HG03175 (cell line): ENCODE measurements around the gene SNRPD2.
"Not testable (repeated sequence)": the region's sequence is repeated elsewhere in the genome, so short reads cannot be mapped to it uniquely, and the experiment has no call there.

Source experiments
- ATAC-seq: cut with Tn5 transposase; IDR thresholded peaks from one replicate; pipeline ENCODE4 v1.9.1; 2021; ENCODE audit warnings: mild to moderate bottlenecking, moderate library complexity; ENCODE audit not compliant: unreplicated experiment

SNRPD2 gene

DNA sequence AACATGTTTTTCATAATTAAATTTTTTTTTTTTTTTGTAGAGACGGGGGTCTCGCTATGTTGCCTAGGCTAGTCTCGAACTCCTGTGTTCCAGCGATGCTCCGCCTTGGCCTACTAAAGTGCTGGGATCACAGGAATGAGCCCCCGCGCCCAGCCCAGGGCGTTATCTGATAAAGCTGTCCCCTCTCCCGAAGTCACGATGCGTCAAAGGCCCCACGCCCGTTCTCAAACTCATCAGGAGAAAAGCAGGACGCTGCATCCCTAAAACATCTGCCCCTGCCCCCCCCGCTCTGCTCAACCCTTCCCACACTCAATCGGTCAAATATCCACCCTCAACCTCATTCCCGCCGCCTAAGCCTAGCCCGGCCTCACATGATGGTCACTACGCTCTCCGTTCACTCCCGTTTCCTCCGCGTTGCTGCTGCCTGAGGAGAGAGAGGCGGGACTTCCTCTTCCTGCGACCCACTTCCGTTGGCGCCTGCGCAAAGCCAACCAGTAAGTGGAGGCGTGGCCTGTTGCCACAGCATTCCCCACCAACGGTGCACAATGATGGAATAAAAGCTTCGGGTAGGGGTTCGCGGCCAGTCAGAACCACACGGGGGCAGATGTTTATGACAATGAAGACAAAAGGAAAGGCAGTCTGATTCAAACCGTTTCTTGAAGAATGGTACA, at the start of gene SNRPD2:
TSS of gene SNRPD2 (minus strand) at position 438 of the 671 bp plus-strand sequence. CDS start at position 373, 65 bp downstream.
- ATAC-seq: peak; percentile 55

- ATAC-seq: no peak
These were observed 48.0 kb upstream of the SNRPD2 start for GRCh38 chr19:45739498-45740439.

DNA sequence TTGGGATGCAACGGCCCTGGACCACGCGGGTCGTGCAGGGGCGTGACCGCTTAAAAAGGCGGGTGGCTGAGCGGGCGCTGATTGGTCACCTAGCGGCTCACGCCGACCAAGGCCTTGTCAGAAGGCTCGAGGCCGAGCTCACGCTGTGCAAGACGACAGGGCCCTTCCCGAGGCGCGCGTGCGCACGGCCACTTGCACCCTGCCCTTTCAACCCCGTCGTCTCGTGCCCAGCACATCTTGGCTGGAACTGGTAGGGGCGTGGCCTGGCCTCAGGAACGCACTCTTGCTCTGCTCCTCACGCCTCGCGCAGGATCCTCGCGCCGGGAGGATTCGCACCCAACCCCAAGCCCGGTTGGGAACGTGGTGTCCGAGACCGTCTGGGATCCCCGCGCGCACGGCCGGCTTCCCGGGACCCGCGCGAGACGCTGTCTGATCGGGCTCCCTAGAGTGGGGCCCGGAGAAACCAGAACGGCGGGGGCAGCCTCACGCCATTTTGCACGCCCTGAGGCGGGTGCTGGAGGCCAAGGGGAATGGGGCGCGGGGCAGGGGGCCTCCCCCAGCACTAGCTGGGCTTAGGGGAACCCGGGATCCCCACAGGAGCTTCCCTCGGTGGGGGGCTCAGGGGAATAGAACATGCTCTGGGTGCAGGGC, 41.5 kb upstream of the SNRPD2 start, which contains the start of gene MEIOSIN:
TSS of gene MEIOSIN (plus strand) at position 280 of the 651 bp plus-strand sequence. CDS start 1,938 bp downstream, outside the sequence.
- ATAC-seq: no peak

- peak; percentile 96 for ATAC-seq
These were observed 38.9 kb upstream of the SNRPD2 start, which contains the start of gene FBXO46 for GRCh38 chr19:45730368-45731288. TSS of gene FBXO46 (minus strand) at chr19:45730896. CDS start at chr19:45713495, 17,401 bp downstream.

DNA sequence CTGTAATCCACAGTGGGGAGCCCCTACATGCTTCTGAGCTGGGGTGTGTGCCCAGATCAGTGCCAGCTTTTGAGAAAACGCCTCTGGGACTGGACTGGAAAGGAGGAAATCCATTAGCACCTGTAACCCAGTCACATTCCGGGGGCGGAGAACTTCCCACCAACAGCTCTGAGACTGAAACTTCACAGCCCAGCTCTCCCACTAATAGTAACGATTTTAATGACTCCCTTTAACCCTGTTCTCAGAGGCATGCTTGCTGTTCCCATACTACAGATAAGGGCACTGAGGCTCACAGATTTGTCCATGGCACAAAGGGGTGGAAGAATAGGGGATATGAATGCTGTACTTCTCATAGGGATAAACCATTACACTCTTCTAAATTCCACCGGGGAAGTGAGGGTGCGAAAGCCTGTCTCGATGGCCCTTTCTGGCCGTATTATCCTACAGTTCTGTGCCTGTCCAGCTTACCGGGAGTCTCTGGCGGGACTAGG, 38.1 kb upstream of the SNRPD2 start:
- no peak for ATAC-seq

- ATAC-seq: not testable (repeated sequence)
These were observed 36.9 kb upstream of the SNRPD2 start for GRCh38 chr19:45728683-45729082.

- ATAC-seq: not testable (repeated sequence)
These were observed 28.3 kb upstream of the SNRPD2 start for GRCh38 chr19:45720065-45720464.

DNA sequence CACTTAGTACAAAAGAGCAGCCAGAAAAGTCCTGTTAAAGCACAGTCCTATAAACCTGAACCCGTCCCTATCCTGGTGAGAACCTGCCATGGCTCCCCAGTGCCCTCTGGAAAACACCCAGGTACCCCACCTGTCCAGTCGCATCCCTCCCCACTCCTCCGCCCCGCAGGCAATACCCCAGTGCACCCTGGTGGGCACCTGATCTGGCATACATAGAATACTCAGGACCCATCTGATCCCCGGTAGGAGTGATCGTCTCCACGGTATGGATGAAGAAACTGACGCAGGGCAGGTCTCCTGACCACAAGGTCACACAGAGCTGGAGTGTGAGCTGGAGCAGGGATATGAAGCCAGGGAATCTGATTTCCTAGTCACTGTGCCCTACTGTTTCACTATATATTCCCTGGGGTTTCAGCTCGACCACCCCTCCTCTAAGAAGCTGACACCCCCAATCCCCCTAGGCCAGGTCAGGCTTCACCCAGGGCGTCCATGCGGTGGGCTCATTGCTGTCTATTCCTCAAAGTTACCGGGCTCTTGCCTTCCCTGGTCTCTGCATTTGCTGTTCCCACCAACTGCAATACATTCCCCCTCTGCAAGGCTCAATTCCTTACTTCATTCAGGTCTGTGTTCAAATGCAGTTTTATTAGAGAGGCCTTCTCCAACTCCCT, 26.4 kb upstream of the SNRPD2 start:
- no peak for ATAC-seq

DNA sequence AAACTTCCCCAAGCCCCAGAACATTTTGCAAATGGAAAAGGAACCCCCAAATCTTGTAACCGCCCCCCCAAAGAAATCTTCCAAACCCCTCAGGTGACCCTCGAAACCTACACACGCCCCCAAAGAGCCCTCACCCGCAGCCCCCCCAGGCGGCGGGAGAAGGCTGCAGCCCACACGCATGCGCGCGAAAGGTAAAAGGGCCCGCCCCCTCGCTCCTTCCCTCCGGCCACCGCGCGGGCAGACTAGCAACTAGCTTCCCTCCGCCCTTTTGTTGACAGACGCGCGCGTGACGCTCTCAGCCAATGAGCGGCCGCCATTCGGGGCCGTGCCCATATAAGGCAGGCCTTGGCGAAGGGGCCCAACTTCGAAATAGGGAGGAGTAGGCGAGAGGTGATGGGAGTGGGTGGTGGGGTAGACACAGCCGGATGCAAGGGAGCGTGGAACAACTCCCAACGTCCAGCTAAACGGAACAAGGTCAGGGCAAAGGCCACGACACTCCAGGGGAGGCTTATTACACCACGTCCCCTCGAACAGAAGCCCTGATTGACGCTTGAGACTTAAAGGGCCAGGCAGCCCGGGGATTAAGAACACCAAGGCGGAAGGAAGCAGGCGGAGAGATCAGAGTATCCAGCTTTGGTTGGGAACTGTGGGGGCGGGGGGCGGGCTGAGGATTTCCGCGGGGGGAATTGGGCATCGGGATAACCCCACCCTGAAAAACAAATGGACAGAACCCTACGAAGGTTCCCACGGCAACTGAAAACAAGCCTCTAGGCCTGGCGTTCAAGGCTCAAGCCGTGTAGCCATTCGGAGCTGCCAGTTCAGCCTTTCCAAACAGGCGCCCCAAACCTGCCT, 25.6 kb upstream of the SNRPD2 start:
- ATAC-seq: peak; percentile 94

- ATAC-seq: no peak
These were observed 24.8 kb upstream of the SNRPD2 start for GRCh38 chr19:45716359-45717130.

- ATAC-seq: no peak
These were observed 23.4 kb upstream of the SNRPD2 start for GRCh38 chr19:45715139-45715538.

- ATAC-seq: no peak
These were observed 21.4 kb upstream of the SNRPD2 start for GRCh38 chr19:45713141-45713540.

DNA sequence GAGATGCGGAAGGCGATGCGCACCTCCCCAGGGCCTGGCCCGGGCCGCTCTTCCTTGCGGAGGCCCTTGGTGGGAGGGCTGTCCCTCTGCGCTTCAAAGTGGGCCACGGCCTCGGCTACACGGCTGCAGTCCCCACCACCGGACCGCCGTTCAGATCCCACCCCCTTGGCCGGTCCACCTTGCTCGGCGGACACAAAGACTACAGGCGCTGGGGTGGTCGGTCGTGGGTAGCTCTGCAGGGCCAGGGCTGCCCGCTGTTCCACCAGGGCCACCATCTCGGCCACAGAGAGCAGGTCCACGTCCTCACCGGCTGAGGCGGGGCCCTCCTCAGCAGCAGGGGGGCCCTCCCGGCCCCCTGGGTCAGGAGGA, 20.9 kb upstream of the SNRPD2 start:
- no peak for ATAC-seq

- no peak for ATAC-seq
These were observed 20.3 kb upstream of the SNRPD2 start for GRCh38 chr19:45711851-45712698.

- no peak for ATAC-seq
These were observed 18.8 kb upstream of the SNRPD2 start for GRCh38 chr19:45710356-45711130.
